B cell (primary cell): ENCODE measurements around the gene TCF7L1. TPM values are rescaled to one million over a fixed set of nuclear protein-coding genes. Genes with fewer than 3 reads are reported as not detected.

Experiments used
- ATAC-seq: fragments of 200-7000 bp; cut with Tn5 transposase; one replicate; pipeline ENCODE4 v1.10.0; 2021; ENCODE audit warnings: low read depth, mild to moderate bottlenecking, moderate number of reproducible peaks, moderate library complexity
- CTCF ChIA-PET: fragments of 350-600 bp; sonication (Branson Sonifier 250); formaldehyde crosslinking; loops from one replicate; lab custom pipeline; 2021; ENCODE audit warnings: antibody characterized with exemption, inconsistent platforms; lab: Charles Lee
- POLR2A ChIA-PET: fragments of 350-600 bp; sonication (Branson Sonifier 250); formaldehyde crosslinking; loops from one replicate; lab custom pipeline; 2021; ENCODE audit warnings: antibody characterized with exemption; lab: Charles Lee
- DNase-seq: peaks from one replicate; pipeline ENCODE4 v3.0.0; 2013
- H2AFZ ChIP-seq: 2 replicates; pipeline ENCODE4 v1.6.1; 2012; ENCODE audit warnings: mild to moderate bottlenecking, low read depth, low read length; ENCODE audit not compliant: insufficient read depth, poor library complexity, severe bottlenecking
- H3K27ac ChIP-seq, 2 donors: 1 replicate in 1 of 2; 2 replicates in 1 of 2; pipeline ENCODE4 v1.5.1; 2012 to 2013; ENCODE audit warnings: low read length in 2 of 2, mild to moderate bottlenecking in 2 of 2, moderate library complexity in 1 of 2
- H3K27me3 ChIP-seq, 4 experiments: fragments of 200-600 bp in 1 of 4; sonication (generic) in 1 of 4; replicated peaks in 1 of 4; 1 replicate in 2 of 4; 2 replicates in 2 of 4; pipeline versions ENCODE4 v1.6.1 to v1.7.0; 2013 to 2016; ENCODE audit warnings: low read length in 3 of 4, mild to moderate bottlenecking in 2 of 4, mixed read lengths in 1 of 4, moderate library complexity in 1 of 4; ENCODE audit not compliant: insufficient read depth in 4 of 4, control insufficient read depth in 3 of 4; ENCODE audit errors: control extremely low read depth in 1 of 4
- H3K36me3 ChIP-seq, 2 experiments: replicated peaks in 1 of 2; 1 replicate in 1 of 2; 2 replicates in 1 of 2; pipeline versions ENCODE4 v1.6.1 to v1.7.1; 2013; ENCODE audit warnings: low read length in 1 of 2; ENCODE audit not compliant: insufficient read depth in 2 of 2, control insufficient read depth in 1 of 2; ENCODE audit errors: control extremely low read depth in 1 of 2, extremely low read depth in 1 of 2
- H3K4me1 ChIP-seq, 2 donors: fragments of 200-600 bp in 1 of 2; sonication (generic) in 1 of 2; 1 replicate in 1 of 2; 2 replicates in 1 of 2; pipeline versions ENCODE4 v1.5.1 to v1.6.1; 2013 to 2017; ENCODE audit warnings: low read length in 2 of 2; ENCODE audit not compliant: control insufficient read depth in 2 of 2, insufficient read depth in 2 of 2
- H3K4me2 ChIP-seq: replicated peaks from 2 replicates; pipeline ENCODE3; 2012; ENCODE audit warnings: mild to moderate bottlenecking, low read depth, low read length; ENCODE audit not compliant: poor library complexity, severe bottlenecking
- H3K4me3 ChIP-seq, 5 experiments: fragments of 200-600 bp in 1 of 5; sonication (generic) in 1 of 5; 1 replicate in 3 of 5; 2 replicates in 2 of 5; pipeline versions ENCODE4 v1.5.1 to v1.7.0; 2011 to 2016; ENCODE audit warnings: low read length in 4 of 5, mild to moderate bottlenecking in 4 of 5, low read depth in 2 of 5, control low read depth in 1 of 5, moderate library complexity in 1 of 5; ENCODE audit not compliant: insufficient read depth in 1 of 5; ENCODE audit errors: control extremely low read depth in 1 of 5, extremely low read depth in 1 of 5
- H3K79me2 ChIP-seq: fragments of 200-600 bp; sonication (generic); one replicate; pipeline ENCODE4 v1.6.0; 2016; ENCODE audit warnings: low read length; ENCODE audit not compliant: control insufficient read depth, insufficient read depth
- H3K9ac ChIP-seq: fragments of 200-600 bp; sonication (generic); 2 replicates; pipeline ENCODE4 v1.6.1; 2017; ENCODE audit warnings: mild to moderate bottlenecking, low read length, moderate library complexity
- H3K9me3 ChIP-seq, 3 donors: one replicate each; pipeline versions ENCODE4 v1.6.1 to v1.7.1; 2013; ENCODE audit warnings: low read length in 2 of 3; ENCODE audit not compliant: control insufficient read depth in 2 of 3, insufficient read depth in 1 of 3; ENCODE audit errors: control extremely low read depth in 1 of 3
- H4K20me1 ChIP-seq: 2 replicates; pipeline ENCODE4 v1.6.0; 2012; ENCODE audit warnings: mild to moderate bottlenecking, low read length; ENCODE audit not compliant: insufficient read depth, control insufficient read depth, poor library complexity, severe bottlenecking
- H3K27ac Mint-ChIP-seq: one replicate; pipeline ENCODE4 v1.8.0; 2021; ENCODE audit warnings: mixed read lengths
- H3K27me3 Mint-ChIP-seq: one replicate; pipeline ENCODE4 v1.8.0; 2021; ENCODE audit warnings: mixed read lengths
- H3K4me1 Mint-ChIP-seq: one replicate; pipeline ENCODE4 v1.8.0; 2021; ENCODE audit warnings: mixed read lengths
- H3K4me3 Mint-ChIP-seq: one replicate; pipeline ENCODE4 v1.8.0; 2021; ENCODE audit warnings: mixed read lengths
- H3K9me3 Mint-ChIP-seq: one replicate; pipeline ENCODE4 v1.8.0; 2022; ENCODE audit warnings: mixed read lengths; ENCODE audit not compliant: insufficient read depth
- EZH2 ChIP-seq: IDR thresholded peaks from 2 replicates; pipeline ENCODE4 v1.6.1; 2012; ENCODE audit warnings: borderline replicate concordance, low read depth, mild to moderate bottlenecking, moderate library complexity, low read length; ENCODE audit not compliant: insufficient read depth, poor library complexity, severe bottlenecking
- WGBS: methylation state at CpG from one replicate; pipeline ENCODE4 v1.1.5; 2013; ENCODE audit warnings: missing lambda C conversion rate; ENCODE audit not compliant: insufficient coverage; 5-methylcytosine and 5-hydroxymethylcytosine counted together
- intact Hi-C: fragments of 100-400 bp; cut with micrococcal nuclease; formaldehyde crosslinking; loops from one replicate; pipeline ENCODE4 v1.10.0; 2022
- polyA plus RNA-seq: library from polyadenylated mRNA; depleted of rRNA; stranded (reverse); fragments of >200 nt; gene quantifications from 2 replicates; pipeline ENCODE4 v1.2.3, GENCODE V29; 2012
- total RNA-seq, 2 donors: library from RNA; stranded (reverse); fragments of 120-200 nt in 1 of 2; gene quantifications; 1 replicate in 1 of 2; 2 replicates in 1 of 2; pipeline versions ENCODE4 v1.2.3 to v1.2.4, GENCODE V29; 2013 to 2022
- TF ChIP-seq, protein P1 (sequence below): fragments of 200-600 bp; IDR thresholded peaks from one replicate; pipeline ENCODE4 v1.8.0; 2022; ENCODE audit warnings: antibody characterized with exemption, mild to moderate bottlenecking

Gene TCF7L1
- total and polyA plus RNA-seq, 2 donors (not counting 1 experiment from before 2014, with no cell fraction given): 0.67 to 0.81 TPM

DNA sequence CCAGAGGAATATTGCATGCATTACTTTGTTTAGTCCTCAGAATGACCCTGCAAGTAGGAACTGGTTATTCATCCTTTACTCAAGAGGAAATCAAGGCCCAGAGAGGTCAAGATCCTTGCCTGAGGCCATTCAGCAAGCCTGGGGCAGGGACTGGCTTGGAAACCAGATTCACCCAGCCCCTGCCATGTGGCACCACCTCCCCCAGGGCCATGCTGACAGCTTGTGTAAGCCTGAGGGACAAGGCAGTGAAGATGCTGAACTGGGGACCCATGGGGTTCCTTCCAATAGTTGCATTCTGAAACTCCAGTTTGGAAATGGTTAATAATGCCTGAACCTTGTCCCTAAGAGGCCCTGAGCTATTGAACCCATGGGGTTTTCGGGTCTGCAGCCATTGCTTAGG, 24.2 kb downstream of the TCF7L1 start:
- Histone ChIP-seq H3K27ac (no peak overlapping the region), H2AFZ (no peak overlapping the region), H3K4me3 (no peak overlapping the region), H3K4me2 (no peak overlapping the region), H4K20me1 (no peaks in the 10 kb centered on the region), H3K4me1 (no peaks in the 10 kb centered on the region), H3K79me2 (no peaks in the 10 kb centered on the region), H3K27me3 (peaks cover 0 to 4% (median 0%) of the 10 kb centered on the region in 4 experiments), H3K9ac (no peak overlapping the region), H3K36me3 (no peaks in the 10 kb centered on the region), H3K9me3 (peaks cover 0 to 2% (median 0%) of the 10 kb centered on the region in 3 donors)
- no peak for TF ChIP-seq EZH2
- TF ChIP-seq, protein P1, sequence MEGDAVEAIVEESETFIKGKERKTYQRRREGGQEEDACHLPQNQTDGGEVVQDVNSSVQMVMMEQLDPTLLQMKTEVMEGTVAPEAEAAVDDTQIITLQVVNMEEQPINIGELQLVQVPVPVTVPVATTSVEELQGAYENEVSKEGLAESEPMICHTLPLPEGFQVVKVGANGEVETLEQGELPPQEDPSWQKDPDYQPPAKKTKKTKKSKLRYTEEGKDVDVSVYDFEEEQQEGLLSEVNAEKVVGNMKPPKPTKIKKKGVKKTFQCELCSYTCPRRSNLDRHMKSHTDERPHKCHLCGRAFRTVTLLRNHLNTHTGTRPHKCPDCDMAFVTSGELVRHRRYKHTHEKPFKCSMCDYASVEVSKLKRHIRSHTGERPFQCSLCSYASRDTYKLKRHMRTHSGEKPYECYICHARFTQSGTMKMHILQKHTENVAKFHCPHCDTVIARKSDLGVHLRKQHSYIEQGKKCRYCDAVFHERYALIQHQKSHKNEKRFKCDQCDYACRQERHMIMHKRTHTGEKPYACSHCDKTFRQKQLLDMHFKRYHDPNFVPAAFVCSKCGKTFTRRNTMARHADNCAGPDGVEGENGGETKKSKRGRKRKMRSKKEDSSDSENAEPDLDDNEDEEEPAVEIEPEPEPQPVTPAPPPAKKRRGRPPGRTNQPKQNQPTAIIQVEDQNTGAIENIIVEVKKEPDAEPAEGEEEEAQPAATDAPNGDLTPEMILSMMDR: no peak
- peaks cover 4% of the 10 kb centered on the region for H3K27me3 Mint-ChIP-seq
- no peak for DNase-seq
- ChIA-PET CTCF (interaction anchor here (1.5 kb wide), 1 partner anchor 19 kb away, joined by 4 read pairs; no protein-coding TSS in a partner anchor), POLR2A (no interaction called here)
- no peak overlapping the region for H3K27ac Mint-ChIP-seq
- no peaks in the 10 kb centered on the region for H3K9me3 Mint-ChIP-seq
- no peak for ATAC-seq
- no peaks in the 10 kb centered on the region for H3K4me1 Mint-ChIP-seq
- no peak overlapping the region for H3K4me3 Mint-ChIP-seq
- WGBS: no CpG with 5 or more reads among the region's 1 CpG
- intact Hi-C loops: no loop called here

DNA sequence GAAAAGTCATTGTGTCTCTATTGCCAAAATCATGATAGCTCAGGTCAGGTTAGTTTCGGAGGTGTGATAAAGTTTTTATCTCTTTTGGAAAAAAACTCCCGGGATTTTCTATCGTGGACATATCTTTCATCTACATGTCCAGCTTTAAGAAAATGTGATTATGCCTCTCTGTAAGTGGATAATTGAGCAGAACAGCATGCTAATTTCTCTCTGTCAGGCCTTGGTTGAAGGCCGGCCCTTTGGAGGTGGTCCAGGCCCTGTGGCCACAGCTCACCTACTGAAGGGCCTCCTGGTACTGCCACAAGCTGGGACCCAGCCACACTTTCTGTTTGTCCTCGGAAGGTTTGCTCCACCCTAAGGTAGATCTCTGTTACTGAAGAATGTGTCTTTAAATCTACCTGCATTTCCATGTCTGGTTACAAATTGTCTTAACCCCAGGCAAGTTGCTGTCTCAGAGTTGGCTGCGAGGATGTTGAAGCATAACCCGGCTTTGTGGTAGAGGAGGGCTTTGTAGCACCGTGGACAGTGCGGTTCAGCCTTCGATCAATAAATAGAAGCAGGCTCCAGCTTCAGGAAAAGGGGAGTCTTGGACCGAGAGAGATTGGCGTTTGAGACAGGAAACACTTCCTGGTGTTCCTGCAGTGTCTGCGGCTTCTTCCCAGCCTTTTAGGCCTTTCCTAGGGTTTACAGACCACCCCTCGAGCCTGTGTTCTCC, 25.5 kb downstream of the TCF7L1 start:
- peaks cover 11% of the 10 kb centered on the region for H3K27me3 Mint-ChIP-seq
- Histone ChIP-seq H3K27me3 (peaks cover 0 to 4% (median 0%) of the 10 kb centered on the region in 4 experiments), H3K79me2 (no peaks in the 10 kb centered on the region), H3K4me1 (no peaks in the 10 kb centered on the region), H3K27ac (no peak overlapping the region), H4K20me1 (no peaks in the 10 kb centered on the region), H3K4me3 (no peak overlapping the region), H2AFZ (no peak overlapping the region), H3K36me3 (no peaks in the 10 kb centered on the region), H3K4me2 (no peak overlapping the region), H3K9ac (no peak overlapping the region), H3K9me3 (peaks cover 0 to 2% (median 0%) of the 10 kb centered on the region in 3 donors)
- H3K4me1 Mint-ChIP-seq: no peaks in the 10 kb centered on the region
- H3K27ac Mint-ChIP-seq: no peak overlapping the region
- POLR2A ChIA-PET: no interaction called here
- intact Hi-C loops: no loop called here
- 87% methylated on average over 11 of the region's 14 CpGs for WGBS
- CTCF ChIA-PET: interaction anchor here (0.6 kb wide), 1 partner anchor 128 kb away, joined by 3 read pairs; no protein-coding TSS in a partner anchor
- no peak for ATAC-seq
- no peak for TF ChIP-seq EZH2
- TF ChIP-seq, protein P1: no peak
- no peak for DNase-seq
- H3K9me3 Mint-ChIP-seq: no peaks in the 10 kb centered on the region
- H3K4me3 Mint-ChIP-seq: no peak overlapping the region
